Measurements from ENCODE around the gene RPUSD2.
A peak's percentile ranks its signal among the peaks of the same experiment; 100 is the strongest.

- TF ChIP-seq POLR2AphosphoS5 (IDR thresholded peaks at IDR 0.05; ENCODE audit: low read depth, low read length) = peak; percentile 36; the same call in 1 of the 2 replicates
- TF ChIP-seq EP300 (IDR thresholded peaks at IDR 0.05; ENCODE audit: borderline replicate concordance in 1 of 2, low read depth in 1 of 2, low read length in 1 of 2) = no peak
- peak; percentile 98 for TF ChIP-seq SIN3A (IDR thresholded peaks at IDR 0.05; ENCODE audit: borderline replicate concordance, low read depth, low read length)
- TF ChIP-seq REST (IDR thresholded peaks at IDR 0.05; ENCODE audit: low read depth, low read length) = no peak
- TF ChIP-seq CTCF (IDR thresholded peaks at IDR 0.05) = no peak
- TF ChIP-seq PBX3 (IDR thresholded peaks at IDR 0.05) = no peak
- peak; percentile 90 for TF ChIP-seq NRF1 (IDR thresholded peaks at IDR 0.05; ENCODE audit: low read depth, low read length)
- peak; percentile 82 for TF ChIP-seq CHD2 (IDR thresholded peaks at IDR 0.05; ENCODE audit: low read length, partially characterized antibody)
- no peak for TF ChIP-seq ZBTB33 (IDR thresholded peaks at IDR 0.05; ENCODE audit: borderline replicate concordance, low read depth)
These were observed 24.7 kb downstream of the RPUSD2 start, which contains the start of gene KNL1 for GRCh38 chr15:40593588-40594428.

Data from SK-N-SH (cell line).